ENCODE results near the gene STK40. TPM values are rescaled to one million over a fixed set of nuclear protein-coding genes. Genes with fewer than 3 reads are reported as not detected.

Gene STK40
- polyA plus RNA-seq, 3 donors = 40.2 to 65.9 (median 55.8) TPM

DNA sequence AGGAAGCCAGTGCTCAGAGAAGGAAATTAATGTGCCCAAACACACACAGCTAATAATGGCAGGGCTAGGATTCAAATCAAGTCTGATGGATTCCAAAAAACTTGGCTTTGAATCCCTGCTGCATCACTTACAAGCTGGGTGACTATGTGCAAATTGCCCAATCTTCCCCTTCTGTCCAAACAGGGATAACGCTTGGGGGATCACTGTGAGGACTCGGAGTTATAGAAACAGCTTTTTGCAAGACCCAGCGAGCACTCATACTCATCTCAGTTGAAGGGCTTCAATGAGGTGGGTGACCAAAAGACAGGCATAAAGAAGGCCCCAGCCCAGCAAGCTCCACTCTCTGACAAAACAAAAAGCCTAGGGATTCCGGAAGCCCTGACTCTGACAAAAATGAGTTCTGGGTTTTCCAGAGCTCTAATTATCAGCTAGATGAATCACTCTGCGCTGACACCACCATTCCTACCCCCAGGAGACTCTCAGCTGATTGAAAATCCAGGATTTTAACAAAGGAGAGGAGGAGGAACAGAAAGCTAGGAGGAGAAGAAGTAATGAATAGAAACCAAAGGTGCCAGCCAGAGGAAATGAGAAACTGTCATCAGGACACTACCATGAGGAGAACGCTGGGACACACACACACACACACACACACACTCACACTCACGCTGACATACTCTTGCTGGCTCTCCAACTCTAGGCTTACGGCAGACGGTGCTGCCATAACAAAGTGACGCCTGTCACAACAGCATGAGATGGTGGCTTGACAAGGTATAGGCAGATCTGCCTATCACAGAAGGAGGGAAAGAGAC, 1.6 kb upstream of the STK40 start:
- Histone ChIP-seq H3K4me1 (ENCODE audit: control insufficient read depth in 1 of 2, insufficient read depth in 2 of 2, low read length in 2 of 2) (peaks cover 63 to 73% of the 10 kb centered on the region in 2 donors), H3K9me3 (replicated peaks in 1 of 2; ENCODE audit: control insufficient read depth in 1 of 2, insufficient read depth in 1 of 2, low read length in 2 of 2) (no peaks in the 10 kb centered on the region), H3K9ac (ENCODE audit: insufficient read depth, low read length, poor library complexity, severe bottlenecking) (peak overlapping the region; percentile 83), H4K20me1 (ENCODE audit: insufficient read depth, low read length) (peaks cover 20% of the 10 kb centered on the region), H3K27me3 (ENCODE audit: control insufficient read depth in 2 of 2, insufficient read depth in 2 of 2, low read length in 2 of 2) (no peaks in the 10 kb centered on the region), H3K27ac (ENCODE audit: low read depth in 1 of 2, low read length in 2 of 2) (peak overlapping the region; percentile 92 to 100), H3K4me2 (replicated peaks; ENCODE audit: extremely low read depth, low read length, poor library complexity, severe bottlenecking) (peak overlapping the region; percentile 74), H2AFZ (ENCODE audit: insufficient read depth, low read depth, low read length, poor library complexity, severe bottlenecking) (peak overlapping the region; percentile 36), H3K36me3 (replicated peaks in 1 of 2; ENCODE audit: control insufficient read depth in 1 of 2, insufficient read depth in 2 of 2, low read length in 2 of 2) (peaks cover 16 to 19% of the 10 kb centered on the region in 2 donors), H3K4me3 (replicated peaks in 1 of 3; ENCODE audit: low read depth in 2 of 3, low read length in 3 of 3) (peak overlapping the region in 2 of 3 experiments; percentile 26 to 89), H3K79me2 (ENCODE audit: insufficient read depth, low read length) (peaks cover 50% of the 10 kb centered on the region)
- peaks cover 73% of the 10 kb centered on the region for H3K4me1 Mint-ChIP-seq
- WGBS (ENCODE audit: insufficient coverage) = 33% methylated on average over 2 of the region's 10 CpGs
- intact Hi-C loops (cut with micrococcal nuclease) = no loop called here
- H3K27me3 Mint-ChIP-seq (ENCODE audit: low read depth in 3 of 3) = peaks cover 0 to 4% (median 0%) of the 10 kb centered on the region in 3 donors
- H3K9me3 Mint-ChIP-seq = peaks cover 0 to 1% (median 0%) of the 10 kb centered on the region in 7 donors
- peak overlapping the region; percentile 99 to 100 (median 100) for H3K27ac Mint-ChIP-seq
- H3K36me3 Mint-ChIP-seq = peaks cover 37 to 44% of the 10 kb centered on the region in 2 donors
- peak; percentile 78 to 91 (median 81) for DNase-seq
- TF ChIP-seq, protein P1, sequence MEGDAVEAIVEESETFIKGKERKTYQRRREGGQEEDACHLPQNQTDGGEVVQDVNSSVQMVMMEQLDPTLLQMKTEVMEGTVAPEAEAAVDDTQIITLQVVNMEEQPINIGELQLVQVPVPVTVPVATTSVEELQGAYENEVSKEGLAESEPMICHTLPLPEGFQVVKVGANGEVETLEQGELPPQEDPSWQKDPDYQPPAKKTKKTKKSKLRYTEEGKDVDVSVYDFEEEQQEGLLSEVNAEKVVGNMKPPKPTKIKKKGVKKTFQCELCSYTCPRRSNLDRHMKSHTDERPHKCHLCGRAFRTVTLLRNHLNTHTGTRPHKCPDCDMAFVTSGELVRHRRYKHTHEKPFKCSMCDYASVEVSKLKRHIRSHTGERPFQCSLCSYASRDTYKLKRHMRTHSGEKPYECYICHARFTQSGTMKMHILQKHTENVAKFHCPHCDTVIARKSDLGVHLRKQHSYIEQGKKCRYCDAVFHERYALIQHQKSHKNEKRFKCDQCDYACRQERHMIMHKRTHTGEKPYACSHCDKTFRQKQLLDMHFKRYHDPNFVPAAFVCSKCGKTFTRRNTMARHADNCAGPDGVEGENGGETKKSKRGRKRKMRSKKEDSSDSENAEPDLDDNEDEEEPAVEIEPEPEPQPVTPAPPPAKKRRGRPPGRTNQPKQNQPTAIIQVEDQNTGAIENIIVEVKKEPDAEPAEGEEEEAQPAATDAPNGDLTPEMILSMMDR (IDR thresholded peaks at IDR 0.05) = no peak
- H3K4me3 Mint-ChIP-seq = peak overlapping the region; percentile 83 to 97

DNA sequence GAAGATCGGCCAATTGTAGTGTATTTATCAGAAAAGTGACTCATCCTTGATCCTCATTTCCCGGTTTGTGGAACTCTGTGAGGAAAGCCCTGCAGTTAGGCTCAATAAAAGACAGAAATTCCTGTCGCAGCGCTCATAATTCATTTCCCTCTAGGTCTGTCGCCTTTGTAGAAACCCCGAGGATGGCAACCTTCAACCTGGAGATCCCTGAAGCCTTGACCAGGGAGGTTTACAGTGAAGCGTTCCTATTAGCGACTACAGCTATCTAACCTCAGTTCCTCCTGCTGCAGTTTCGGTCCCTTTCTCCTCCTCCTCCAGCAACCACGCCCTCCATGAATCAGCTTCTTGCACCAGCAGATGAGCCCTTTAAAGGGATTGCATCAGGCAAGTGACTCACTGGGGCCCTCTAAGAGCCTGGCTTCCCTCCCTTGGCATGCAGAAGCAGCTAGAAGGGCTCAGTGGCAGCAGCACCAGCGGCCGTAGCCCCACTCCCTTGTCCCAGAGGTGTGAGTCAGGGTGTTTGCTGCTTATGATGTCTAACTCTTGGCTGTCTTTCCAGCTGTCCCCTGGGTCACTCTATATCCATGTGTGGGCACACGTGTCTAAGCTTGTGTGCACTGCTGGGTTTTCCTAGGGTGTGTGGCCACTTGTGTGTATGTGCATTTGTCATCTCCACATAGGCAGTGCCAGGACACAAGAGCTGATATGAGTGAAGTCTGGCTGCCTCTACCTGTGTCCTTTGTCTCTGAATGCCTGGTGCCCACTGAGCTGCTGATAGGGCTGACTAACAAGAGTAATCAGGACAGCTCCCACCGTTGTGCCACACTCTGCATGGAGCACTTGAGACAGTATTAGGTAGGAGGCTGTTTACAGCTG, 779 bp upstream of the STK40 start:
- Mint-ChIP-seq H3K9me3 (no peaks in the 10 kb centered on the region), H3K36me3 (peaks cover 36 to 40% of the 10 kb centered on the region in 2 donors), H3K4me3 (peak overlapping the region; percentile 92 to 97), H3K27me3 (ENCODE audit: low read depth in 3 of 3) (peaks cover 0 to 4% (median 0%) of the 10 kb centered on the region in 3 donors), H3K27ac (peak overlapping the region; percentile 99 to 100 (median 100)), H3K4me1 (peaks cover 74% of the 10 kb centered on the region)
- peak overlapping the region; percentile 74 for H3K4me2 ChIP-seq (replicated peaks; ENCODE audit: extremely low read depth, low read length, poor library complexity, severe bottlenecking)
- no peaks in the 10 kb centered on the region for H3K9me3 ChIP-seq (replicated peaks in 1 of 2; ENCODE audit: control insufficient read depth in 1 of 2, insufficient read depth in 1 of 2, low read length in 2 of 2)
- whole genome bisulfite sequencing (ENCODE audit: insufficient coverage) = 6% methylated on average over 8 of the region's 14 CpGs
- peaks cover 63 to 73% of the 10 kb centered on the region in 2 donors for H3K4me1 ChIP-seq (ENCODE audit: control insufficient read depth in 1 of 2, insufficient read depth in 2 of 2, low read length in 2 of 2)
- H2AFZ ChIP-seq (ENCODE audit: insufficient read depth, low read depth, low read length, poor library complexity, severe bottlenecking) = no peak overlapping the region
- peak overlapping the region; percentile 49 to 89 (median 68) for H3K4me3 ChIP-seq (replicated peaks in 1 of 3; ENCODE audit: low read depth in 2 of 3, low read length in 3 of 3)
- no peaks in the 10 kb centered on the region for H3K27me3 ChIP-seq (ENCODE audit: control insufficient read depth in 2 of 2, insufficient read depth in 2 of 2, low read length in 2 of 2)
- peaks cover 28% of the 10 kb centered on the region for H4K20me1 ChIP-seq (ENCODE audit: insufficient read depth, low read length)
- peaks cover 58% of the 10 kb centered on the region for H3K79me2 ChIP-seq (ENCODE audit: insufficient read depth, low read length)
- H3K27ac ChIP-seq (ENCODE audit: low read depth in 1 of 2, low read length in 2 of 2) = peak overlapping the region; percentile 92 to 100
- TF ChIP-seq, protein P1 (IDR thresholded peaks at IDR 0.05) = no peak
- intact Hi-C loops (cut with micrococcal nuclease) = loop anchor here in 1 of 2 donors (1.0 kb wide), 1 partner anchor 11 kb away; the partner anchor contains the start of gene LSM10
- H3K9ac ChIP-seq (ENCODE audit: insufficient read depth, low read length, poor library complexity, severe bottlenecking) = peak overlapping the region; percentile 99
- peak; percentile 100 for DNase-seq
- peaks cover 9 to 18% of the 10 kb centered on the region in 2 donors for H3K36me3 ChIP-seq (replicated peaks in 1 of 2; ENCODE audit: control insufficient read depth in 1 of 2, insufficient read depth in 2 of 2, low read length in 2 of 2)

All from CD14-positive monocyte (primary cell).